NCI-H510A (cell line): Measurements from ENCODE around the gene MYOG.

Source experiments
- DNase-seq: peaks from one replicate; lab custom pipeline; 2025; lab: John Stamatoyannopoulos, UW

MYOG gene

GRCh38 chr1:203085528-203086406, at the start of gene MYOG:
Gene MYOG, minus strand, starts transcription at chr1:203086012. Its CDS starts 51 bp downstream, at chr1:203085961.
- DNase-seq: no peak

GRCh38 chr1:203133970-203134725, 48.3 kb upstream of the MYOG start:
- no peak for DNase-seq

- DNase-seq: no peak
These were observed 45.9 kb upstream of the MYOG start for GRCh38 chr1:203131548-203132200.

GRCh38 chr1:203130358-203130985, 44.7 kb upstream of the MYOG start:
- DNase-seq: no peak

GRCh38 chr1:203129501-203130231, 43.9 kb upstream of the MYOG start:
- DNase-seq: no peak

GRCh38 chr1:203128716-203129500, 43.1 kb upstream of the MYOG start:
- no peak for DNase-seq

GRCh38 chr1:203128431-203128715, 42.6 kb upstream of the MYOG start:
- no peak for DNase-seq

- no peak for DNase-seq
These were observed 42.0 kb upstream of the MYOG start, which contains the start of gene ADORA1 for GRCh38 chr1:203127666-203128430. Gene ADORA1, plus strand, starts transcription at chr1:203127726. Its CDS starts 1,116 bp downstream, at chr1:203128842.

GRCh38 chr1:203126866-203127665, 41.3 kb upstream of the MYOG start:
- no peak for DNase-seq

GRCh38 chr1:203126151-203126865, 40.5 kb upstream of the MYOG start:
- DNase-seq: no peak

GRCh38 chr1:203124546-203125317, 38.9 kb upstream of the MYOG start:
- DNase-seq: no peak

- no peak for DNase-seq
These were observed 38.2 kb upstream of the MYOG start for GRCh38 chr1:203124011-203124410.

GRCh38 chr1:203122159-203122558, 36.3 kb upstream of the MYOG start:
- no peak for DNase-seq

- DNase-seq: no peak
These were observed 35.6 kb upstream of the MYOG start for GRCh38 chr1:203121186-203122015.

GRCh38 chr1:203120325-203121153, 34.7 kb upstream of the MYOG start:
- DNase-seq: no peak
